Skeletal muscle tissue (tissue), 4 donors: ENCODE measurements around the gene MED27. TPM values are rescaled to one million over a fixed set of nuclear protein-coding genes. Genes with fewer than 3 reads are reported as not detected.

Experiments used
- H3K27ac ChIP-seq: one replicate; pipeline ENCODE4 v1.7.0; 2013; ENCODE audit warnings: mild to moderate bottlenecking, low read depth, low read length, inconsistent platforms
- H3K27me3 ChIP-seq, 3 donors: one replicate each; pipeline ENCODE4 v1.7.0; 2013; ENCODE audit warnings: low read length in 3 of 3; ENCODE audit not compliant: control insufficient read depth in 3 of 3, insufficient read depth in 3 of 3
- H3K36me3 ChIP-seq, 3 donors: one replicate each; pipeline ENCODE4 v1.7.0; 2013; ENCODE audit warnings: low read length in 3 of 3; ENCODE audit not compliant: control insufficient read depth in 3 of 3, insufficient read depth in 3 of 3
- H3K4me1 ChIP-seq, 3 donors: one replicate each; pipeline ENCODE4 v1.7.0; 2013; ENCODE audit warnings: low read length in 3 of 3, mild to moderate bottlenecking in 3 of 3; ENCODE audit not compliant: control insufficient read depth in 3 of 3, insufficient read depth in 3 of 3
- H3K4me3 ChIP-seq, 3 donors: one replicate each; pipeline ENCODE4 v1.7.0; 2013; ENCODE audit warnings: low read length in 3 of 3
- H3K9ac ChIP-seq, 3 donors: one replicate each; pipeline ENCODE4 v1.7.0; 2013; ENCODE audit warnings: low read length in 3 of 3, mild to moderate bottlenecking in 3 of 3, moderate library complexity in 2 of 3, low read depth in 1 of 3
- H3K9me3 ChIP-seq, 3 donors: one replicate each; pipeline ENCODE4 v1.7.0; 2013; ENCODE audit warnings: low read length in 3 of 3; ENCODE audit not compliant: control insufficient read depth in 3 of 3
- total RNA-seq: library from RNA; depleted of rRNA; stranded (reverse); fragments of >200 nt; gene quantifications from one replicate; pipeline ENCODE4 v1.2.3, GENCODE V29; 2014
- donor health status: Osteomylitis.

Gene MED27
- total RNA-seq, 1 donor from 2014 or later = 6.3 TPM

GRCh38 chr9:132003896-132004295 is 75.8 kb downstream of the MED27 start:
- H3K36me3 ChIP-seq = no peaks in the 10 kb centered on the region
- H3K27me3 ChIP-seq = no peaks in the 10 kb centered on the region
- no peak overlapping the region for H3K9ac ChIP-seq
- H3K9me3 ChIP-seq = no peaks in the 10 kb centered on the region
- peaks cover 13 to 25% (median 20%) of the 10 kb centered on the region in 3 donors for H3K4me1 ChIP-seq
- no peak overlapping the region for H3K4me3 ChIP-seq
- H3K27ac ChIP-seq = no peak overlapping the region

- Histone ChIP-seq H3K9ac (peak overlapping the region in 1 of 3 donors; percentile 1), H3K4me3 (no peak overlapping the region), H3K9me3 (no peaks in the 10 kb centered on the region), H3K36me3 (no peaks in the 10 kb centered on the region), H3K27ac (no peak overlapping the region), H3K27me3 (no peaks in the 10 kb centered on the region), H3K4me1 (peaks cover 13 to 25% (median 20%) of the 10 kb centered on the region in 3 donors)
Measured at GRCh38 chr9:132003319-132003704, 76.4 kb downstream of the MED27 start.

GRCh38 chr9:132002643-132003318 is 76.9 kb downstream of the MED27 start:
- H3K4me3 ChIP-seq = no peak overlapping the region
- H3K4me1 ChIP-seq = peaks cover 13 to 28% (median 22%) of the 10 kb centered on the region in 3 donors
- H3K9me3 ChIP-seq = no peaks in the 10 kb centered on the region
- peak overlapping the region in 1 of 3 donors; percentile 1 for H3K9ac ChIP-seq
- no peaks in the 10 kb centered on the region for H3K36me3 ChIP-seq
- no peaks in the 10 kb centered on the region for H3K27me3 ChIP-seq
- no peak overlapping the region for H3K27ac ChIP-seq

- no peak overlapping the region for H3K9ac ChIP-seq
- H3K36me3 ChIP-seq = no peaks in the 10 kb centered on the region
- H3K27me3 ChIP-seq = no peaks in the 10 kb centered on the region
- no peak overlapping the region for H3K4me3 ChIP-seq
- H3K4me1 ChIP-seq = peaks cover 17 to 26% (median 24%) of the 10 kb centered on the region in 3 donors
- H3K27ac ChIP-seq = no peak overlapping the region
- H3K9me3 ChIP-seq = no peaks in the 10 kb centered on the region
Measured at GRCh38 chr9:132001567-132001966, 78.1 kb downstream of the MED27 start.

GRCh38 chr9:132000659-132001058 is 79.0 kb downstream of the MED27 start:
- Histone ChIP-seq H3K27ac (no peak overlapping the region), H3K27me3 (no peaks in the 10 kb centered on the region), H3K4me1 (peaks cover 9 to 18% (median 15%) of the 10 kb centered on the region in 3 donors), H3K36me3 (peaks cover 0 to 3% (median 1%) of the 10 kb centered on the region in 3 donors), H3K9me3 (no peaks in the 10 kb centered on the region), H3K9ac (no peak overlapping the region), H3K4me3 (no peak overlapping the region)

- H3K36me3 ChIP-seq = peaks cover 0 to 6% (median 4%) of the 10 kb centered on the region in 3 donors
- H3K27me3 ChIP-seq = no peaks in the 10 kb centered on the region
- H3K4me3 ChIP-seq = no peak overlapping the region
- no peaks in the 10 kb centered on the region for H3K9me3 ChIP-seq
- H3K27ac ChIP-seq = no peak overlapping the region
- peaks cover 5 to 12% (median 8%) of the 10 kb centered on the region in 3 donors for H3K4me1 ChIP-seq
- H3K9ac ChIP-seq = no peak overlapping the region
Measured at GRCh38 chr9:131999692-132000551, 79.7 kb downstream of the MED27 start.

GRCh38 chr9:131997779-131998178 is 81.9 kb downstream of the MED27 start:
- Histone ChIP-seq H3K4me3 (no peak overlapping the region), H3K27me3 (no peaks in the 10 kb centered on the region), H3K36me3 (peaks cover 0 to 6% (median 4%) of the 10 kb centered on the region in 3 donors), H3K9ac (no peak overlapping the region), H3K27ac (no peak overlapping the region), H3K4me1 (peaks cover 5 to 8% (median 7%) of the 10 kb centered on the region in 3 donors), H3K9me3 (no peaks in the 10 kb centered on the region)

- no peak overlapping the region for H3K9ac ChIP-seq
- peaks cover 0 to 6% (median 4%) of the 10 kb centered on the region in 3 donors for H3K36me3 ChIP-seq
- H3K27me3 ChIP-seq = no peaks in the 10 kb centered on the region
- H3K27ac ChIP-seq = no peak overlapping the region
- no peak overlapping the region for H3K4me3 ChIP-seq
- peaks cover 5 to 8% (median 7%) of the 10 kb centered on the region in 3 donors for H3K4me1 ChIP-seq
- no peaks in the 10 kb centered on the region for H3K9me3 ChIP-seq
Measured at GRCh38 chr9:131997076-131997475, 82.6 kb downstream of the MED27 start.

GRCh38 chr9:131995382-131995781 is 84.3 kb downstream of the MED27 start:
- H3K27me3 ChIP-seq = no peaks in the 10 kb centered on the region
- no peak overlapping the region for H3K9ac ChIP-seq
- H3K36me3 ChIP-seq = peaks cover 0 to 6% (median 4%) of the 10 kb centered on the region in 3 donors
- H3K4me1 ChIP-seq = peaks cover 5 to 8% (median 7%) of the 10 kb centered on the region in 3 donors
- no peak overlapping the region for H3K4me3 ChIP-seq
- no peaks in the 10 kb centered on the region for H3K9me3 ChIP-seq
- H3K27ac ChIP-seq = no peak overlapping the region
